HepG2 (cell line): Measurements from ENCODE around the gene NRAS. TPM values are rescaled to one million over a fixed set of nuclear protein-coding genes. Genes with fewer than 3 reads are reported as not detected.

Source experiments
- ATAC-seq: fragments of 200-7000 bp; cut with Tn5 transposase; 3 replicates; pipeline ENCODE4 v1.9.1; 2020; ENCODE audit warnings: mild to moderate bottlenecking, moderate library complexity
- BruUV-seq: library from RNA; stranded (reverse); fragments of 400-500 nt; replicated peaks from 2 replicates; lab custom pipeline; 2021; lab: Mats Ljungman, UMichigan
- CTCF ChIA-PET: fragments of 300-600 bp; formaldehyde crosslinking; extraction: SDS; loops from one replicate; lab custom pipeline; 2021; ENCODE audit warnings: low total read pairs, inconsistent platforms, low intra/inter-chr PET ratio; lab: Yijun Ruan, JAX
- POLR2A ChIA-PET: fragments of 350-600 bp; sonication (Branson Sonifier 250); formaldehyde crosslinking; loops from one replicate; lab custom pipeline; 2020; ENCODE audit warnings: antibody characterized with exemption, inconsistent platforms; lab: Yijun Ruan, JAX
- DNase-seq: peaks from one replicate; pipeline ENCODE4 v3.0.0-alpha.2; 2015; ENCODE audit warnings: low spot score
- FAIRE-seq: peaks from 3 replicates; lab custom pipeline; 2011; peaks lifted over from hg19 to GRCh38; lab: Jason Lieb, UNC
- H2AFZ ChIP-seq: one replicate; pipeline ENCODE4 v1.6.1; 2011; ENCODE audit warnings: low read length, inconsistent platforms
- H3K27ac ChIP-seq: fragments of 300-600 bp; 3 replicates; pipeline ENCODE4 v1.8.0; 2011; ENCODE audit warnings: mixed run types, mild to moderate bottlenecking, mixed read lengths, low read length, inconsistent platforms; ENCODE audit not compliant: insufficient read depth; ENCODE audit errors: extremely low read length
- H3K27me3 ChIP-seq, 2 experiments: fragments of 200-600 bp in 1 of 2; 2 replicates in 1 of 2; 3 replicates in 1 of 2; pipeline versions ENCODE4 v1.6.0 to v1.8.0; 2011; ENCODE audit warnings: low read length in 2 of 2, mild to moderate bottlenecking in 2 of 2, moderate library complexity in 2 of 2, inconsistent platforms in 1 of 2; ENCODE audit not compliant: insufficient read depth in 2 of 2, control insufficient read depth in 1 of 2
- H3K36me3 ChIP-seq, 2 experiments: fragments of 200-600 bp in 1 of 2; replicated peaks in 1 of 2; 2 replicates in 1 of 2; 3 replicates in 1 of 2; pipeline versions ENCODE4 v1.5.1 to v1.8.0; 2011; ENCODE audit warnings: low read length in 2 of 2, inconsistent platforms in 1 of 2; ENCODE audit not compliant: insufficient read depth in 2 of 2, control insufficient read depth in 1 of 2
- H3K4me1 ChIP-seq: 2 replicates; pipeline ENCODE4 v1.5.1; 2012; ENCODE audit warnings: low read length, inconsistent platforms; ENCODE audit not compliant: insufficient read depth
- H3K4me2 ChIP-seq: 2 replicates; pipeline ENCODE4 v1.6.0; 2011; ENCODE audit warnings: low read depth, low read length, inconsistent platforms
- H3K4me3 ChIP-seq, 3 experiments: fragments of 200-600 bp in 1 of 3; sonication (generic), shearing (Covaris generic) in 1 of 3; replicated peaks in 1 of 3; 2 replicates each; pipeline ENCODE4 v1.5.1; 2011 to 2016; ENCODE audit warnings: low read length in 3 of 3, inconsistent platforms in 2 of 3, low read depth in 2 of 3, mild to moderate bottlenecking in 2 of 3, control low read depth in 1 of 3, mixed read lengths in 1 of 3; ENCODE audit not compliant: insufficient read depth in 1 of 3
- H3K79me2 ChIP-seq: one replicate; pipeline ENCODE4 v1.6.1; 2011; ENCODE audit warnings: low read length, inconsistent platforms; ENCODE audit not compliant: insufficient read depth
- H3K9ac ChIP-seq: 2 replicates; pipeline ENCODE4 v1.6.0; 2011; ENCODE audit warnings: mild to moderate bottlenecking, low read depth, low read length, inconsistent platforms; ENCODE audit not compliant: insufficient read depth
- H3K9me3 ChIP-seq: 2 replicates; pipeline ENCODE4 v1.5.1; 2012; ENCODE audit warnings: mild to moderate bottlenecking, low read length
- H4K20me1 ChIP-seq: 2 replicates; pipeline ENCODE4 v1.6.0; 2011; ENCODE audit warnings: inconsistent platforms, mild to moderate bottlenecking, low read length, moderate library complexity; ENCODE audit not compliant: insufficient read depth
- CEBPB ChIP-seq: IDR thresholded peaks from 2 replicates; pipeline ENCODE4 v1.6.1; 2011; ENCODE audit warnings: low read depth, low read length, improper control_type of control experiment, borderline replicate concordance
- CHCHD3 ChIP-seq: sonication (generic); formaldehyde crosslinking; IDR thresholded peaks from 2 replicates; pipeline ENCODE4 v1.8.0; 2022; ENCODE audit warnings: mild to moderate bottlenecking, missing genetic modification reagents, moderate library complexity
- IRF1 ChIP-seq: sonication (generic); formaldehyde crosslinking; IDR thresholded peaks from 2 replicates; pipeline ENCODE4 v1.4.0; 2020; ENCODE audit warnings: low read depth, mild to moderate bottlenecking, missing genetic modification reagents
- RARG ChIP-seq: sonication (generic); formaldehyde crosslinking; IDR thresholded peaks from 2 replicates; pipeline ENCODE4 v1.4.0; 2020; ENCODE audit warnings: low read depth, mild to moderate bottlenecking, missing genetic modification reagents
- REPIN1 ChIP-seq: sonication (generic); formaldehyde crosslinking; IDR thresholded peaks from 2 replicates; pipeline ENCODE4 v1.8.0; 2022; ENCODE audit warnings: missing genetic modification reagents, low read depth, mild to moderate bottlenecking, borderline replicate concordance
- ZFYVE20 ChIP-seq: sonication (generic); formaldehyde crosslinking; IDR thresholded peaks from 2 replicates; pipeline ENCODE4 v1.8.0; 2023; ENCODE audit warnings: low read depth, mild to moderate bottlenecking, moderate library complexity, missing genetic modification reagents, borderline replicate concordance
- ZIK1 ChIP-seq: sonication (generic); formaldehyde crosslinking; IDR thresholded peaks from 2 replicates; pipeline ENCODE4 v1.5.0; 2020; ENCODE audit warnings: mild to moderate bottlenecking, low read depth, missing genetic modification reagents, borderline replicate concordance
- ZMYM3 ChIP-seq: sonication (generic); formaldehyde crosslinking; IDR thresholded peaks from 2 replicates; pipeline ENCODE4 v1.5.1; 2020; ENCODE audit warnings: mild to moderate bottlenecking, missing genetic modification reagents
- ZNF350 ChIP-seq: sonication (generic); formaldehyde crosslinking; IDR thresholded peaks from 2 replicates; pipeline ENCODE4 v1.4.0; 2020; ENCODE audit warnings: mild to moderate bottlenecking, low read depth, missing genetic modification reagents, borderline replicate concordance
- WGBS: methylation state at CpG from one replicate; pipeline ENCODE4 v1.1.6; 2017; ENCODE audit warnings: low lambda C conversion rate; 5-methylcytosine and 5-hydroxymethylcytosine counted together
- in situ Hi-C: cut with HindIII; loops from 2 replicates; pipeline ENCODE4 v1.10.0; 2017; ENCODE audit warnings: low pct_unique_long_range_greater_than_20kb; ENCODE audit not compliant: extremely low pct_ligation_motif_present
- intact Hi-C: fragments of 100-400 bp; cut with micrococcal nuclease; formaldehyde crosslinking; loops from one replicate; pipeline ENCODE4 v1.10.0; 2022; ENCODE audit not compliant: unreplicated experiment
- polyA plus RNA-seq, 8 experiments: library from polyadenylated mRNA; depleted of rRNA in 3 of 8; stranded (reverse) in 7 of 8; unstranded in 1 of 8; fragments of >200 nt; fragmentation: Illumina TruSeq in 4 of 8; extraction: Trizol in 4 of 8; gene quantifications; 2 replicates each; pipeline versions ENCODE4 v1.2.1 to v1.2.3, GENCODE V29; 2011 to 2016; ENCODE audit warnings: low read depth in 4 of 8, missing spikeins in 1 of 8, mixed read lengths in 1 of 8; ENCODE audit not compliant: insufficient read depth in 1 of 8
- total RNA-seq, 5 experiments: library from RNA; depleted of rRNA; stranded (reverse); fragments of >200 nt; fragmentation: Illumina TruSeq; extraction: Trizol; gene quantifications; 2 replicates each; pipeline ENCODE4 v1.2.3, GENCODE V29; 2016; ENCODE audit warnings: low read depth in 1 of 5

Gene NRAS
- total and polyA plus RNA-seq, 2 of the 13 experiments (the other 11 are each of a cell fraction or from before 2014, with no cell fraction given) = 38.6 to 58.8 TPM

- Histone ChIP-seq H3K9ac (no peak overlapping the region), H3K4me3 (no peak overlapping the region), H3K27ac (no peak overlapping the region), H2AFZ (no peak overlapping the region), H3K4me1 (no peaks in the 10 kb centered on the region), H3K4me2 (no peak overlapping the region), H4K20me1 (no peaks in the 10 kb centered on the region; the same call in 1 of the 2 replicates), H3K9me3 (no peaks in the 10 kb centered on the region), H3K27me3 (no peaks in the 10 kb centered on the region), H3K79me2 (no peaks in the 10 kb centered on the region), H3K36me3 (peaks cover 20 to 93% of the 10 kb centered on the region in 2 experiments)
- intact Hi-C loops = no loop called here
- TF ChIP-seq ZIK1 (CRISPR knock-in tag) (no peak), IRF1 (no peak), CEBPB (0 out of 2 replicates have a peak, but pooled peaks have one; percentile 20)
- FAIRE-seq = no peak
- ChIA-PET POLR2A (interaction anchor here (1.3 kb wide), 1 partner anchor 29 kb away, joined by 3 read pairs; the partner anchor contains the start of gene CSDE1), CTCF (no interaction called here)
- ATAC-seq = no peak
- in situ Hi-C loops = no loop called here
- no TSS peak for BruUV-seq
- DNase-seq = no peak
- WGBS = 97% methylated on average over 2 of the region's 2 CpGs
These were observed 12.0 kb upstream of the NRAS start for GRCh38 chr1:114728553-114728952.

GRCh38 chr1:114725230-114725629, 8.7 kb upstream of the NRAS start:
- Histone ChIP-seq H3K79me2 (no peaks in the 10 kb centered on the region), H3K9ac (no peak overlapping the region), H3K9me3 (no peaks in the 10 kb centered on the region), H3K27ac (no peak overlapping the region), H3K4me2 (no peak overlapping the region), H3K4me1 (peaks cover 20% of the 10 kb centered on the region), H3K27me3 (no peaks in the 10 kb centered on the region), H3K36me3 (peaks cover 20 to 90% of the 10 kb centered on the region in 2 experiments), H4K20me1 (no peaks in the 10 kb centered on the region; the same call in 1 of the 2 replicates), H3K4me3 (no peak overlapping the region), H2AFZ (no peak overlapping the region)
- in situ Hi-C loops (no loop called here), intact Hi-C loops (no loop called here)
- TF ChIP-seq ZFYVE20 (no peak), CHCHD3 (CRISPR knock-in tag) (no peak), ZMYM3 (CRISPR knock-in tag) (no peak), ZNF350 (CRISPR knock-in tag) (no peak), REPIN1 (CRISPR knock-in tag) (no peak), RARG (no peak)
- FAIRE-seq = no peak
- POLR2A ChIA-PET = no interaction called here
- ATAC-seq = no peak
- BruUV-seq = no TSS peak
- CTCF ChIA-PET = no interaction called here
- DNase-seq = no peak
- WGBS = 100% methylated on average over 1 of the region's 1 CpG
